KMS-11 (cell line): ENCODE data around the gene AMT.

Experiments
- H2AFZ ChIP-seq: fragments of 200-600 bp; sonication (generic); 2 replicates; pipeline ENCODE4 v1.6.1; 2016; ENCODE audit warnings: antibody characterized with exemption, mixed run types, low read depth
- H3K27ac ChIP-seq: fragments of 200-600 bp; sonication (generic); 2 replicates; pipeline ENCODE4 v1.6.1; 2016; ENCODE audit warnings: mild to moderate bottlenecking, mixed run types
- H3K27me3 ChIP-seq: fragments of 200-600 bp; sonication (generic); 2 replicates; pipeline ENCODE4 v1.6.1; 2017; ENCODE audit warnings: mild to moderate bottlenecking, low read depth, mixed run types, moderate library complexity; ENCODE audit not compliant: insufficient read depth
- H3K36me3 ChIP-seq: fragments of 200-600 bp; sonication (generic); 2 replicates; pipeline ENCODE4 v1.6.1; 2017; ENCODE audit warnings: mild to moderate bottlenecking, mixed run types; ENCODE audit not compliant: insufficient read depth
- H3K4me1 ChIP-seq: fragments of 200-600 bp; sonication (generic); 2 replicates; pipeline ENCODE4 v1.6.1; 2016; ENCODE audit warnings: mild to moderate bottlenecking, low read depth, mixed run types; ENCODE audit not compliant: poor library complexity, severe bottlenecking
- H3K4me2 ChIP-seq: fragments of 200-600 bp; sonication (generic); 2 replicates; pipeline ENCODE4 v1.7.0; 2016; ENCODE audit warnings: mild to moderate bottlenecking, mixed run types
- H3K4me3 ChIP-seq: fragments of 200-600 bp; sonication (generic); IDR thresholded peaks from 2 replicates; pipeline ENCODE4 v1.6.1; 2017; ENCODE audit warnings: low read depth, low read length, mixed read lengths; ENCODE audit not compliant: insufficient read depth
- H3K79me2 ChIP-seq: fragments of 200-600 bp; sonication (generic); 2 replicates; pipeline ENCODE4 v1.6.1; 2016; ENCODE audit warnings: low read depth, mixed run types; ENCODE audit not compliant: insufficient read depth
- H3K9ac ChIP-seq: fragments of 200-600 bp; sonication (generic); 2 replicates; pipeline ENCODE4 v1.6.1; 2016; ENCODE audit warnings: mild to moderate bottlenecking, mixed run types
- H4K20me1 ChIP-seq: fragments of 200-600 bp; sonication (generic); 2 replicates; pipeline ENCODE4 v1.6.1; 2016; ENCODE audit warnings: mild to moderate bottlenecking, mixed run types; ENCODE audit not compliant: insufficient read depth
- TF ChIP-seq, protein P1 (sequence below): fragments of 200-600 bp; sonication (generic); conservative IDR thresholded peaks from 2 replicates; pipeline ENCODE4 v1.6.1; 2017; ENCODE audit warnings: low read depth, mild to moderate bottlenecking, antibody characterized with exemption, low read length, moderate library complexity, mixed read lengths

The AMT gene

DNA sequence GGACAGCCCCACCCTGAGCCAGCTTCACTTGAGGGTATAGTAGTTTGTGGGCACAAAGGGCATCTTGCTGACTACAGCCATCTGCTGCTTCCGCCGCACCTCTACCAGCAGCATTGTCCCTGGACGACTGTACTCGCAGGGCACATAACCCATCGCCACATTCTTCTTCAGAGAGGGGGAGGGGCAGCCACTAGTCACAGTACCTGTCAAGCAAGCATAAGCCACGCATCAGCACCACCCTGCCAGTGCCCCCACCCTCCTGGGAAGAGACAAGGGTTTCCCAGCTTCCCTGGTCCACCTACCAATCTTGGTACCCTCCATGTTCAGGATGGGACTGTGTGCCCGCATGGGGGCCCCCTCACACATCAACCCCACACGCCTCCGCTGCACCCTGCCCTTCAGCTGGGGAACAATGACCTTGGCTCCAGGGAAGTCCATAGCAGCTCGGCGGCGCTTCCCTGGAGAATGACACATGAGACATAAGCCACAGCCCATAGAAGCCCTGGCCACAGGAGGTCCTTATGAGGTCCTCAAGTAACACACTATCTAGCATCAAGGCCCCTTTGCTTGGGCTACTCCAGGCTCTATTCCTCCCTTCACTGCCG lies 4.7 kb downstream of the AMT start:
- Histone ChIP-seq H3K27ac (no peak overlapping the region), H3K4me1 (peaks cover 12% of the 10 kb centered on the region), H3K9ac (no peak overlapping the region), H3K4me3 (no peak overlapping the region), H3K27me3 (no peaks in the 10 kb centered on the region), H2AFZ (no peak overlapping the region), H3K36me3 (no peaks in the 10 kb centered on the region), H3K79me2 (peaks cover 9% of the 10 kb centered on the region; the same call in 1 of the 2 replicates), H4K20me1 (no peaks in the 10 kb centered on the region), H3K4me2 (no peak overlapping the region)
- TF ChIP-seq, protein P1, sequence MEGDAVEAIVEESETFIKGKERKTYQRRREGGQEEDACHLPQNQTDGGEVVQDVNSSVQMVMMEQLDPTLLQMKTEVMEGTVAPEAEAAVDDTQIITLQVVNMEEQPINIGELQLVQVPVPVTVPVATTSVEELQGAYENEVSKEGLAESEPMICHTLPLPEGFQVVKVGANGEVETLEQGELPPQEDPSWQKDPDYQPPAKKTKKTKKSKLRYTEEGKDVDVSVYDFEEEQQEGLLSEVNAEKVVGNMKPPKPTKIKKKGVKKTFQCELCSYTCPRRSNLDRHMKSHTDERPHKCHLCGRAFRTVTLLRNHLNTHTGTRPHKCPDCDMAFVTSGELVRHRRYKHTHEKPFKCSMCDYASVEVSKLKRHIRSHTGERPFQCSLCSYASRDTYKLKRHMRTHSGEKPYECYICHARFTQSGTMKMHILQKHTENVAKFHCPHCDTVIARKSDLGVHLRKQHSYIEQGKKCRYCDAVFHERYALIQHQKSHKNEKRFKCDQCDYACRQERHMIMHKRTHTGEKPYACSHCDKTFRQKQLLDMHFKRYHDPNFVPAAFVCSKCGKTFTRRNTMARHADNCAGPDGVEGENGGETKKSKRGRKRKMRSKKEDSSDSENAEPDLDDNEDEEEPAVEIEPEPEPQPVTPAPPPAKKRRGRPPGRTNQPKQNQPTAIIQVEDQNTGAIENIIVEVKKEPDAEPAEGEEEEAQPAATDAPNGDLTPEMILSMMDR: no peak

DNA sequence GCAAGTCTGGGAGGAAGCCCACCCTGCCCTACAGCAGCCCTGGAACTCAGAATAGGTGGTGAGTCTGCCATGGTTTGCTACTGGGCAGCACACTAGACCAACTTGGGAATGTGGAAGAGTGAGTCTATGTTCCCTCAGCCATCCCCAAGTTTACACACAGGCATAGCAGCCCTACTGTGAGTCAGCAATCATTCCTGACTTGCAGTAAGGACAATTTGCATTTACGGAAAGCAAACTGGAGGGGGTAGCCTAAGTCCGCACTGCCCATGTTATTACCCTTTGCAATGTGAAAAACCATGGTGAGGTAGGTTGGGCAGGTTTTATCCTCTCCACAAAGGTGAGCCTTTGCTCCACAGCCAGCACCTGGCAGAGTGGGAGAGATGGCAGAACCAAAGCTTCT lies 5.4 kb downstream of the AMT start:
- no peaks in the 10 kb centered on the region for H4K20me1 ChIP-seq
- no peak overlapping the region for H3K4me3 ChIP-seq
- no peak overlapping the region for H3K27ac ChIP-seq
- H3K4me1 ChIP-seq: peaks cover 12% of the 10 kb centered on the region
- H3K36me3 ChIP-seq: no peaks in the 10 kb centered on the region
- H3K27me3 ChIP-seq: no peaks in the 10 kb centered on the region
- peaks cover 11% of the 10 kb centered on the region; the same call in 1 of the 2 replicates for H3K79me2 ChIP-seq
- no peak overlapping the region for H2AFZ ChIP-seq
- no peak overlapping the region for H3K4me2 ChIP-seq
- H3K9ac ChIP-seq: no peak overlapping the region
- TF ChIP-seq, protein P1: no peak

DNA sequence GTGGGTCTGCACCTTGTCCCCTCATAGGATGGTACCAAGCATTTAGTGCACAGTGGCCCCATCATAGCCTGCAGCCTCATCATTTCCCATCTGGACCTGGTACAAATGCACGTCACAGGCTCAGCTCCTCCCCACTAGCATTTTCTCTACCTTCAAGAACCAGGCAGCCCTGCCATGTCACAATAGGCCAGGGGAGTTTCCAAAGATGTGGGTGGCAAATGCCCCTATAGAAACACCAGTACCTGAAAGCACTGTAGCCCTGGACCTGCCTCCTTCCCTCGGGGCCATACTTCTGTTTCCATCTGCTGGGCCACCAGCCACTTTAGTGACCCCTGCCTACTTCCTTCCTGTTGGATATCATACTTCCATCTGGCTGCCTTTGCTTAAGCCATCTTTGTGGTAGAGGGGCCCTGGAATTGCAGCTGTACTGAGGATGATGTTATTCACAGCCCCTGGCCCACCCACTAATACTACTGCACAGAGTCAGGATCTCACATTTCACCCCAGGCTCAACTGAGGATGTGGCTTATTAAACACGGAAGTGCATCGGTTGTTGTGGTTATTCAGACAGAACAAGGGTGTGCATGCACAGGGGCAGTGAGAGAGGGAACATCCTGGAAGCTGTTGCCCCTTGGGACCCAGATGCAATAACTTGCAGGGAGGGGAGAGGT lies 6.2 kb downstream of the AMT start:
- no peak overlapping the region for H3K4me2 ChIP-seq
- TF ChIP-seq, protein P1: no peak
- no peaks in the 10 kb centered on the region for H4K20me1 ChIP-seq
- H3K27me3 ChIP-seq: no peaks in the 10 kb centered on the region
- peaks cover 12% of the 10 kb centered on the region for H3K4me1 ChIP-seq
- no peak overlapping the region for H3K27ac ChIP-seq
- peaks cover 14% of the 10 kb centered on the region for H3K79me2 ChIP-seq
- no peak overlapping the region for H2AFZ ChIP-seq
- no peak overlapping the region for H3K4me3 ChIP-seq
- H3K9ac ChIP-seq: no peak overlapping the region
- H3K36me3 ChIP-seq: no peaks in the 10 kb centered on the region

DNA sequence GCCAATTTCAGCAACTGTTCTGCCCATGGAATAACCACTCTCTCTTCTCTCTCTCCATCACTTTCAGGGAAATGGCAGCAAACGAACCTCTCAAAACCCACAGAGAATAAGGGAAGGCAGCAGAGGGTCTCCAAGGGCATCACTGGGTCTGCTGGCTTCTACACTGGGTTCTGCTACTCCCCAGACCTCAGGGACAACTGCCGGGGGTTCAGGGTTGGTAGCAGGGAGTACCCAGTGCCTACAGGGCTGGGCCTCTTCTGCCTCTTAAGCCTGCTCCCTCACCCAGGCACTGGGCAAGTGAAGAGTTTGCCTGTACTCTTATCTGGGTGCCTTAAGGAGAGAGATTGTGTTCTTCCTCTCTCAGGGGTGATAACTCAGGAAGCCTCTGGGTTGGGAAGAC lies 7.5 kb downstream of the AMT start:
- Histone ChIP-seq H2AFZ (no peak overlapping the region), H3K27me3 (no peaks in the 10 kb centered on the region), H3K79me2 (peaks cover 27% of the 10 kb centered on the region), H4K20me1 (peaks cover 11% of the 10 kb centered on the region; the same call in 1 of the 2 replicates), H3K4me1 (peaks cover 24% of the 10 kb centered on the region), H3K4me3 (no peak overlapping the region), H3K4me2 (no peak overlapping the region), H3K9ac (no peak overlapping the region), H3K27ac (no peak overlapping the region), H3K36me3 (no peaks in the 10 kb centered on the region)
- TF ChIP-seq, protein P1: no peak
